OCI-LY3 (cell line): ENCODE results near the gene TERB1.

ENCODE experiments used
- H2AFZ ChIP-seq: fragments of 200-600, 300-600 bp; shearing (Covaris generic); 2 replicates; pipeline ENCODE4 v1.6.0; 2014; ENCODE audit warnings: antibody characterized with exemption, low read depth, low read length
- H3K27ac ChIP-seq: fragments of 200-600, 300-600 bp; sonication (generic); 2 replicates; pipeline ENCODE4 v1.5.1; 2014; ENCODE audit warnings: mild to moderate bottlenecking, low read length, moderate library complexity, mixed read lengths
- H3K27me3 ChIP-seq: fragments of 200-600, 300-600 bp; sonication (generic); 2 replicates; pipeline ENCODE4 v1.6.1; 2014; ENCODE audit warnings: low read depth, low read length, mixed read lengths
- H3K36me3 ChIP-seq: fragments of 200-600, 300-600 bp; sonication (generic); replicated peaks from 2 replicates; pipeline ENCODE3; 2014; ENCODE audit warnings: low read depth, low read length, mixed read lengths
- H3K4me1 ChIP-seq: fragments of 300-600, 200-600 bp; sonication (generic); 2 replicates; pipeline ENCODE4 v1.6.1; 2014; ENCODE audit warnings: low read length, mixed read lengths
- H3K4me2 ChIP-seq: fragments of 200-600, 300-600 bp; sonication (generic); 2 replicates; pipeline ENCODE4 v1.6.1; 2014; ENCODE audit warnings: low read length, mixed read lengths
- H3K4me3 ChIP-seq: fragments of 300-600, 200-600 bp; sonication (generic); 2 replicates; pipeline ENCODE4 v1.5.1; 2014; ENCODE audit warnings: antibody characterized with exemption, mild to moderate bottlenecking, low read length, moderate library complexity
- H3K79me2 ChIP-seq: fragments of 300-600, 200-600 bp; shearing (Covaris generic); 2 replicates; pipeline ENCODE4 v1.6.1; 2014; ENCODE audit warnings: mild to moderate bottlenecking, low read length, mixed read lengths
- H3K9ac ChIP-seq: fragments of 300-600, 200-600 bp; shearing (Covaris generic); 2 replicates; pipeline ENCODE4 v1.6.0; 2014; ENCODE audit warnings: mild to moderate bottlenecking, low read length, moderate library complexity
- H3K9me3 ChIP-seq: fragments of 200-600, 300-600 bp; shearing (Covaris generic); 2 replicates; pipeline ENCODE4 v1.6.1; 2014; ENCODE audit warnings: low read length, mixed read lengths; ENCODE audit not compliant: insufficient read depth
- H4K20me1 ChIP-seq: fragments of 200-600, 300-600 bp; sonication (generic); 2 replicates; pipeline ENCODE4 v1.6.1; 2016; ENCODE audit warnings: low read length, mixed read lengths; ENCODE audit not compliant: insufficient read depth
- CTCF ChIP-seq: fragments of 200-600, 300-600 bp; sonication (generic); IDR thresholded peaks from 2 replicates; pipeline ENCODE4 v1.5.1; 2014; ENCODE audit warnings: antibody characterized with exemption, low read length, low read depth
- EZH2phosphoT487 ChIP-seq: fragments of 200-600 bp; shearing (Covaris generic); IDR thresholded peaks from 2 replicates; pipeline ENCODE4 v1.6.1; 2018; ENCODE audit warnings: antibody characterized with exemption, mixed run types, low read depth

TERB1 gene

GRCh38 chr16:66776457-66776856, 24.9 kb downstream of the TERB1 start:
- Histone ChIP-seq H3K4me3 (no peak overlapping the region), H3K27me3 (no peaks in the 10 kb centered on the region), H3K79me2 (no peaks in the 10 kb centered on the region), H3K4me2 (no peak overlapping the region), H4K20me1 (no peaks in the 10 kb centered on the region), H3K27ac (no peak overlapping the region), H3K9me3 (no peaks in the 10 kb centered on the region), H2AFZ (no peak overlapping the region), H3K9ac (no peak overlapping the region), H3K36me3 (no peaks in the 10 kb centered on the region), H3K4me1 (no peaks in the 10 kb centered on the region)
- TF ChIP-seq EZH2phosphoT487 (no peak), CTCF (no peak)

GRCh38 chr16:66774981-66775380, 26.4 kb downstream of the TERB1 start:
- H3K9ac ChIP-seq, result no peak overlapping the region
- H3K36me3 ChIP-seq, result no peaks in the 10 kb centered on the region
- no peak overlapping the region for H3K4me2 ChIP-seq
- H3K27me3 ChIP-seq, result no peaks in the 10 kb centered on the region
- no peak overlapping the region for H3K4me3 ChIP-seq
- H4K20me1 ChIP-seq, result no peaks in the 10 kb centered on the region
- no peak overlapping the region for H3K27ac ChIP-seq
- no peaks in the 10 kb centered on the region for H3K9me3 ChIP-seq
- H3K4me1 ChIP-seq, result no peaks in the 10 kb centered on the region
- no peak for TF ChIP-seq CTCF
- TF ChIP-seq EZH2phosphoT487, result no peak
- H3K79me2 ChIP-seq, result no peaks in the 10 kb centered on the region
- H2AFZ ChIP-seq, result no peak overlapping the region

- no peaks in the 10 kb centered on the region for H3K27me3 ChIP-seq
- no peaks in the 10 kb centered on the region for H3K4me1 ChIP-seq
- no peak overlapping the region for H3K4me2 ChIP-seq
- no peak overlapping the region for H3K27ac ChIP-seq
- no peak overlapping the region for H2AFZ ChIP-seq
- H3K79me2 ChIP-seq, result no peaks in the 10 kb centered on the region
- no peak overlapping the region for H3K9ac ChIP-seq
- H3K4me3 ChIP-seq, result no peak overlapping the region
- TF ChIP-seq EZH2phosphoT487, result no peak
- TF ChIP-seq CTCF, result no peak
- no peaks in the 10 kb centered on the region for H3K9me3 ChIP-seq
- H3K36me3 ChIP-seq, result no peaks in the 10 kb centered on the region
- no peaks in the 10 kb centered on the region for H4K20me1 ChIP-seq
Measured at GRCh38 chr16:66758086-66758485, 43.3 kb downstream of the TERB1 start.

GRCh38 chr16:66754819-66755218, 46.6 kb downstream of the TERB1 start:
- Histone ChIP-seq H3K36me3 (no peaks in the 10 kb centered on the region), H4K20me1 (peaks cover 8% of the 10 kb centered on the region), H3K4me1 (peaks cover 12% of the 10 kb centered on the region), H3K9ac (no peak overlapping the region), H3K9me3 (no peaks in the 10 kb centered on the region), H3K79me2 (peaks cover 17% of the 10 kb centered on the region), H3K4me3 (no peak overlapping the region), H3K27me3 (no peaks in the 10 kb centered on the region), H3K27ac (no peak overlapping the region), H3K4me2 (no peak overlapping the region), H2AFZ (no peak overlapping the region)
- no peak for TF ChIP-seq CTCF
- no peak for TF ChIP-seq EZH2phosphoT487
